Endothelial cell of umbilical vein (primary cell): ENCODE data around the gene SLC27A4. TPM values are rescaled to one million over a fixed set of nuclear protein-coding genes. Genes with fewer than 3 reads are reported as not detected.

ENCODE experiments used
- BruUV-seq: library from RNA; stranded (reverse); fragments of 400-500 nt; replicated peaks from 2 replicates; lab custom pipeline; 2021; lab: Mats Ljungman, UMichigan
- CTCF ChIA-PET: fragments of 300-600, 350-600 bp; sonication (Branson Sonifier 250); formaldehyde crosslinking; loops from one replicate; lab custom pipeline; 2021; ENCODE audit warnings: antibody characterized with exemption, inconsistent platforms; lab: Charles Lee
- POLR2A ChIA-PET: fragments of 300-600, 350-600 bp; sonication (Branson Sonifier 250); formaldehyde crosslinking; loops from one replicate; lab custom pipeline; 2021; ENCODE audit warnings: antibody characterized with exemption, inconsistent platforms; lab: Charles Lee
- DNase-seq: peaks from one replicate; pipeline ENCODE4 v3.0.0-alpha.2; 2011; ENCODE audit warnings: low read depth, low spot score
- FAIRE-seq: peaks from 2 replicates; lab custom pipeline; 2011; peaks lifted over from hg19 to GRCh38; lab: Jason Lieb, UNC
- H2AFZ ChIP-seq: 2 replicates; pipeline ENCODE4 v1.6.0; 2012; ENCODE audit warnings: low read depth, low read length, control low read depth, inconsistent platforms
- H3K27ac ChIP-seq: 2 replicates; pipeline ENCODE4 v1.5.1; 2011; ENCODE audit warnings: low read depth, mild to moderate bottlenecking, control low read depth, low read length, moderate library complexity; ENCODE audit not compliant: insufficient read depth
- H3K27me3 ChIP-seq, 2 experiments: 2 replicates each; pipeline versions ENCODE4 v1.6.0 to v1.6.1; 2011; ENCODE audit warnings: low read length in 2 of 2, mixed read lengths in 1 of 2; ENCODE audit not compliant: control insufficient read depth in 2 of 2, insufficient read depth in 2 of 2
- H3K36me3 ChIP-seq, 2 experiments: 2 replicates in 1 of 2; 3 replicates in 1 of 2; pipeline ENCODE4 v1.5.1; 2011; ENCODE audit warnings: low read length in 2 of 2, mild to moderate bottlenecking in 1 of 2, moderate library complexity in 1 of 2; ENCODE audit not compliant: control insufficient read depth in 2 of 2, insufficient read depth in 2 of 2; ENCODE audit errors: extremely low read depth in 1 of 2
- H3K4me1 ChIP-seq: 3 replicates; pipeline ENCODE4 v1.5.1; 2011; ENCODE audit warnings: mild to moderate bottlenecking, low read length; ENCODE audit not compliant: control insufficient read depth, insufficient read depth; ENCODE audit errors: extremely low read depth
- H3K4me2 ChIP-seq: 2 replicates; pipeline ENCODE4 v1.6.1; 2011; ENCODE audit warnings: low read length, control low read depth, mixed read lengths; ENCODE audit not compliant: insufficient read depth
- H3K4me3 ChIP-seq, 3 experiments: fragments of 200-600 bp in 1 of 3; sonication (generic), shearing (Covaris generic) in 1 of 3; replicated peaks in 1 of 3; 2 replicates each; pipeline ENCODE4 v1.5.1; 2011 to 2016; ENCODE audit warnings: control low read depth in 3 of 3, low read length in 3 of 3, mild to moderate bottlenecking in 2 of 3, inconsistent platforms in 1 of 3, low read depth in 1 of 3, moderate library complexity in 1 of 3; ENCODE audit not compliant: insufficient read depth in 1 of 3
- H3K79me2 ChIP-seq: 2 replicates; pipeline ENCODE4 v1.6.0; 2012; ENCODE audit warnings: low read length, inconsistent platforms; ENCODE audit not compliant: control insufficient read depth, insufficient read depth
- H3K9ac ChIP-seq: replicated peaks from 2 replicates; pipeline ENCODE3; 2011; ENCODE audit warnings: low read length, control low read depth; ENCODE audit not compliant: insufficient read depth; ENCODE audit errors: extremely low read depth
- H3K9me1 ChIP-seq: replicated peaks from 3 replicates; pipeline ENCODE4 v1.6.0; 2011; ENCODE audit warnings: mild to moderate bottlenecking, low read length; ENCODE audit not compliant: control insufficient read depth, insufficient read depth; ENCODE audit errors: extremely low read depth
- H3K9me3 ChIP-seq: replicated peaks from 2 replicates; pipeline ENCODE4 v1.5.1; 2012; ENCODE audit warnings: low read length, inconsistent platforms; ENCODE audit not compliant: control insufficient read depth, insufficient read depth
- H4K20me1 ChIP-seq: replicated peaks from 2 replicates; pipeline ENCODE3; 2011; ENCODE audit warnings: mild to moderate bottlenecking, low read length; ENCODE audit not compliant: control insufficient read depth, insufficient read depth; ENCODE audit errors: extremely low read depth
- EZH2 ChIP-seq: IDR thresholded peaks from 2 replicates; pipeline ENCODE4 v1.6.1; 2012; ENCODE audit warnings: borderline replicate concordance, low read depth, mild to moderate bottlenecking, moderate library complexity, low read length, inconsistent platforms; ENCODE audit not compliant: severe bottlenecking
- FOS ChIP-seq: IDR thresholded peaks from 2 replicates; pipeline ENCODE4 v1.6.1; 2011; ENCODE audit warnings: mild to moderate bottlenecking, low read length, moderate library complexity, borderline replicate concordance; ENCODE audit not compliant: insufficient read depth
- GATA2 ChIP-seq: IDR thresholded peaks from 2 replicates; pipeline ENCODE4 v1.7.0; 2011; ENCODE audit warnings: low read depth, mild to moderate bottlenecking, moderate library complexity, mixed read lengths, low read length; ENCODE audit not compliant: insufficient read length, insufficient read depth
- JUN ChIP-seq: IDR thresholded peaks from 2 replicates; pipeline ENCODE4 v1.6.1; 2011; ENCODE audit warnings: borderline replicate concordance, low read depth; ENCODE audit not compliant: insufficient read length, insufficient read depth
- MYC ChIP-seq: IDR thresholded peaks from one replicate; pipeline ENCODE4 v1.6.1; 2011; ENCODE audit warnings: mild to moderate bottlenecking, low read depth, low read length
- POLR2A ChIP-seq: IDR thresholded peaks from 2 replicates; pipeline ENCODE4 v1.6.1; 2012; ENCODE audit warnings: low read depth, mild to moderate bottlenecking, control low read depth, low read length
- POLR2AphosphoS5 ChIP-seq: IDR thresholded peaks from 2 replicates; pipeline ENCODE4 v1.6.1; 2012; ENCODE audit warnings: low read depth, mild to moderate bottlenecking, control low read depth, low read length, moderate library complexity; ENCODE audit not compliant: insufficient read depth
- dilution Hi-C: fragments of 300-500 bp; cut with MboI; formaldehyde crosslinking; loops from one replicate; pipeline ENCODE4 v1.15.0; 2019; ENCODE audit warnings: low sequenced_read_pairs; ENCODE audit not compliant: extremely low pct_ligation_motif_present
- intact Hi-C: fragments of 100-400 bp; cut with micrococcal nuclease; formaldehyde crosslinking; loops from one replicate; pipeline ENCODE4 v1.10.0; 2022
- polyA plus RNA-seq, 4 experiments: library from polyadenylated mRNA; depleted of rRNA in 3 of 4; stranded (reverse) in 3 of 4; unstranded in 1 of 4; fragments of >200 nt; gene quantifications; 2 replicates each; pipeline versions ENCODE4 v1.2.1 to v1.2.3, GENCODE V29; 2011 to 2012; ENCODE audit warnings: missing spikeins in 1 of 4
- total RNA-seq: library from RNA; stranded (reverse); gene quantifications from 2 replicates; pipeline ENCODE4 v1.2.3, GENCODE V29; 2021
- TF ChIP-seq, protein P1 (sequence below): IDR thresholded peaks from 2 replicates; pipeline ENCODE4 v1.6.1; 2011; ENCODE audit not compliant: insufficient read depth, insufficient read length
- TF ChIP-seq, protein P2 (sequence below), 2 donors: IDR thresholded peaks; 1 replicate in 1 of 2; 2 replicates in 1 of 2; pipeline ENCODE4 v1.5.1; 2011; ENCODE audit warnings: low read length in 2 of 2, mild to moderate bottlenecking in 2 of 2, moderate library complexity in 2 of 2, control low read depth in 1 of 2, inconsistent platforms in 1 of 2, low read depth in 1 of 2; ENCODE audit not compliant: insufficient read depth in 1 of 2; ENCODE audit errors: extremely low read depth in 1 of 2

The SLC27A4 gene
- total and polyA plus RNA-seq, 2 donors (not counting 3 experiments of a cell fraction or from before 2014, with no cell fraction given) = 29.9 to 35.0 TPM

DNA sequence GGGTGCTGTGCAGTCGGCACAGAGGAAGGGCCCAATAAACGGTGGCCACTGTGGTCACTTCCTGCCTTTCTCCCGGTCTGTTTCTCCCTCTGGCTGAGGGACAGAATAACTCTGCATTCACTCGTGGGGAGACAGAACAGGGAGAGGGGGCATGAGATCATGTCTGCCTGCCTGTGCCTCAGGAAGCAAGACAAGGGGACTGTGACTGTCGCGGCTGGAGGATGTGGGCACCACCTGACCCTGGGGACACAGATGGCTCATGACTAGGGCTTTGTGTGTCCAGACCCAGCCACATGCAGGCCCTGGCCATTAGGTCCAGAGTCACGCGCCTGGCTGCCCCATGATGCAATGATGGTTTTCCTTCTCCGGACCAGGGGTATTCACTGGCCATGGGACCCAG, 23.9 kb upstream of the SLC27A4 start:
- ChIA-PET CTCF (no interaction called here), POLR2A (no interaction called here)
- dilution Hi-C loops (no loop called here), intact Hi-C loops (no loop called here)
- H3K27me3 ChIP-seq = no peaks in the 10 kb centered on the region
- H3K9me3 ChIP-seq = no peaks in the 10 kb centered on the region
- H4K20me1 ChIP-seq = no peaks in the 10 kb centered on the region
- peaks cover 5 to 14% of the 10 kb centered on the region in 2 experiments for H3K36me3 ChIP-seq
- peaks cover 8% of the 10 kb centered on the region for H3K4me1 ChIP-seq
- H3K9ac ChIP-seq = peak overlapping the region; percentile 37
- H2AFZ ChIP-seq = no peak overlapping the region
- BruUV-seq = no TSS peak
- DNase-seq (no peak), FAIRE-seq (peak; percentile 18)
- TF ChIP-seq POLR2AphosphoS5 (no peak), EZH2 (no peak), JUN (no peak), GATA2 (no peak), FOS (no peak), POLR2A (no peak), MYC (no peak)
- TF ChIP-seq, protein P1, sequence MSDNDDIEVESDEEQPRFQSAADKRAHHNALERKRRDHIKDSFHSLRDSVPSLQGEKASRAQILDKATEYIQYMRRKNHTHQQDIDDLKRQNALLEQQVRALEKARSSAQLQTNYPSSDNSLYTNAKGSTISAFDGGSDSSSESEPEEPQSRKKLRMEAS = no peak
- TF ChIP-seq, protein P2, sequence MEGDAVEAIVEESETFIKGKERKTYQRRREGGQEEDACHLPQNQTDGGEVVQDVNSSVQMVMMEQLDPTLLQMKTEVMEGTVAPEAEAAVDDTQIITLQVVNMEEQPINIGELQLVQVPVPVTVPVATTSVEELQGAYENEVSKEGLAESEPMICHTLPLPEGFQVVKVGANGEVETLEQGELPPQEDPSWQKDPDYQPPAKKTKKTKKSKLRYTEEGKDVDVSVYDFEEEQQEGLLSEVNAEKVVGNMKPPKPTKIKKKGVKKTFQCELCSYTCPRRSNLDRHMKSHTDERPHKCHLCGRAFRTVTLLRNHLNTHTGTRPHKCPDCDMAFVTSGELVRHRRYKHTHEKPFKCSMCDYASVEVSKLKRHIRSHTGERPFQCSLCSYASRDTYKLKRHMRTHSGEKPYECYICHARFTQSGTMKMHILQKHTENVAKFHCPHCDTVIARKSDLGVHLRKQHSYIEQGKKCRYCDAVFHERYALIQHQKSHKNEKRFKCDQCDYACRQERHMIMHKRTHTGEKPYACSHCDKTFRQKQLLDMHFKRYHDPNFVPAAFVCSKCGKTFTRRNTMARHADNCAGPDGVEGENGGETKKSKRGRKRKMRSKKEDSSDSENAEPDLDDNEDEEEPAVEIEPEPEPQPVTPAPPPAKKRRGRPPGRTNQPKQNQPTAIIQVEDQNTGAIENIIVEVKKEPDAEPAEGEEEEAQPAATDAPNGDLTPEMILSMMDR (IDR thresholded peaks at IDR 0.05; ENCODE audit: extremely low read depth in 1 of 2, insufficient read depth in 1 of 2, low read depth in 1 of 2, low read length in 2 of 2) = no peak
- no peaks in the 10 kb centered on the region for H3K9me1 ChIP-seq
- peaks cover 2% of the 10 kb centered on the region for H3K79me2 ChIP-seq
- H3K4me2 ChIP-seq = no peak overlapping the region
- H3K4me3 ChIP-seq = no peak overlapping the region
- peak overlapping the region; percentile 5 for H3K27ac ChIP-seq
